GM12801 (cell line): ENCODE results near the gene HMGB1.

Source experiments
- TF ChIP-seq, protein P1 (sequence below): IDR thresholded peaks from one replicate; pipeline ENCODE4 v1.5.1; 2011; ENCODE audit warnings: control low read depth; ENCODE audit not compliant: insufficient read length; ENCODE audit errors: extremely low read depth

HMGB1 gene

GRCh38 chr13:30464496-30465342, 1.0 kb downstream of the HMGB1 start:
- TF ChIP-seq, protein P1, sequence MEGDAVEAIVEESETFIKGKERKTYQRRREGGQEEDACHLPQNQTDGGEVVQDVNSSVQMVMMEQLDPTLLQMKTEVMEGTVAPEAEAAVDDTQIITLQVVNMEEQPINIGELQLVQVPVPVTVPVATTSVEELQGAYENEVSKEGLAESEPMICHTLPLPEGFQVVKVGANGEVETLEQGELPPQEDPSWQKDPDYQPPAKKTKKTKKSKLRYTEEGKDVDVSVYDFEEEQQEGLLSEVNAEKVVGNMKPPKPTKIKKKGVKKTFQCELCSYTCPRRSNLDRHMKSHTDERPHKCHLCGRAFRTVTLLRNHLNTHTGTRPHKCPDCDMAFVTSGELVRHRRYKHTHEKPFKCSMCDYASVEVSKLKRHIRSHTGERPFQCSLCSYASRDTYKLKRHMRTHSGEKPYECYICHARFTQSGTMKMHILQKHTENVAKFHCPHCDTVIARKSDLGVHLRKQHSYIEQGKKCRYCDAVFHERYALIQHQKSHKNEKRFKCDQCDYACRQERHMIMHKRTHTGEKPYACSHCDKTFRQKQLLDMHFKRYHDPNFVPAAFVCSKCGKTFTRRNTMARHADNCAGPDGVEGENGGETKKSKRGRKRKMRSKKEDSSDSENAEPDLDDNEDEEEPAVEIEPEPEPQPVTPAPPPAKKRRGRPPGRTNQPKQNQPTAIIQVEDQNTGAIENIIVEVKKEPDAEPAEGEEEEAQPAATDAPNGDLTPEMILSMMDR: no peak

DNA sequence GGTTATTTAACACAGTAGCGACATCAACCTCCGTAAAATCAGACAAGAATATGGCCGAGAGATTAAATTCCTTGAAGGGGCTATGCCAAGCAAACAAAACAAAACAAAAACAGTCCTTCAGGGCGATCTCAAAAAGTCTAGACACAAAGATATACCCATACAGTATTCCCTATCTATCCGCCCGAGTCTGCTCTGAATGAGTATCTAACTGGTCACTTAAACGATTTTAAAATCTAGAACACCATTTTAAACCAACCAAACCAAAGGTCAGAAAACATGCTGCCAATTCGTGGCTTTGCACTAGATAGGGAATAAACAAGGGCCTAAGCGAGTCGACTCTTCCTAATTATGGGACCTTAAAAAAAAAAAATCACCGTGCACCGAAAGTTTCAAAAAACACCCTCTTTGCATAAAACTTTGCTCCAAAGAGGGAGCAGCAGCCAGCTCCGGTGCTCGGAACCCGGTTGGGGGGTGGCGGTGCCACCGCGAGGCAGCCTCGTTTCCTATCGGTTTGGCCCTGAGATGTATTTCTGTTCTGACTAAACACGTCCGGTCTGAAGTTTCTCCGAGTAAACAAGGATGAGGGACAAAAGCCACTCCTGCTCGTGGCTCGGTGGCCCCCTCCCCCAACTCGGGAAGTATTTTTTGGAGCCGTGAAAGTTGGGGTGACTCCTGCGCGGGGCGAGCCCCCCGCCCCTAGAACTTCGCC, 1.8 kb downstream of the HMGB1 start:
- TF ChIP-seq, protein P1: no peak

DNA sequence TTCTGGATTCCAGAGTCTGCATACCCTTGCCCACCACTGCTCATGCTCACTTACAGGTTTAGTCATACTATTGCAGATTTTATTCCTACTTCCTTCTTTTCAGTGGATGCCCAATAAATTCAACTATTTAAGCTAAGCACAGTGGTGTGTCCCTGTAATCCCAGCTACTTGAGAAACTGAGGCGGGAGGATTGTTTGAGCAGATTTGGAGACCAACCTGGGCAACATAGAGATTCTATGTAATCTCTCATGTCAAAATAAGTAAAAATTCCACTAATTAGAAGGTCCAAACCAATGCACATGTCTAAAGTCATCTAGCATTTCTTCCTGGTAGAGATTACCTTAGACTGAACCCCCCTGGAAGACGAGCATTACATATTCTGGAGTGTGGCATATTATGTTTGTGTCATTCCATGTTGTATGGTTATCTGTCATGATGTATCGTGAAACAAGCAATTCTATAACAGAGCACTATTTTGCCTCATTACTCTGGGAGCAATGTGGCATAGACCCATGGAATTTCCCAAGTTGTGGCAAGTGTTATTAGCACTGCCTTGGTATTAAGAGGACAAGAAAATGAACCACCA, 8.3 kb downstream of the HMGB1 start:
- TF ChIP-seq, protein P1: no peak

- TF ChIP-seq, protein P1: no peak
Observed at GRCh38 chr13:30456290-30456689, 9.4 kb downstream of the HMGB1 start.

DNA sequence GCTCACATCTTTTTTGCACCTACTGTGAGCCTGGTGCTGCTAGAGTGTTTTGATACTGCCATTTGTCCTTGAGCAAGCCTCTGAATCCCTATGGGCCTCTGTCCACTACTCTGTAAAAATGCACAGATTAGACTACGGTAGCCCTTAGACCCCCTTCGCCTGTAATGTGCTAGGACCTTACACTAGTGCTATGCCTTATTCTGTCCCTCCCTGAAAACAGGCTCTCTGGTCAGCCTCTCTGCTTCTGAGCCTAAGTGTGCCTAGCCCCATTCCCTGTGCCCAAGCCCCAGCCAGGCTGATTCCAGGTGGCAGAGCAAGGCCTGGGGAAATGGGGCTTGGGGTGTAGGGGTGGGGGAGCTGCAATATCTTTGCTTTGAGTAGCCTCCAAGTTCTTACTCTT, 10.7 kb downstream of the HMGB1 start:
- TF ChIP-seq, protein P1: no peak

GRCh38 chr13:30453727-30454126, 12.0 kb downstream of the HMGB1 start:
- TF ChIP-seq, protein P1: no peak

DNA sequence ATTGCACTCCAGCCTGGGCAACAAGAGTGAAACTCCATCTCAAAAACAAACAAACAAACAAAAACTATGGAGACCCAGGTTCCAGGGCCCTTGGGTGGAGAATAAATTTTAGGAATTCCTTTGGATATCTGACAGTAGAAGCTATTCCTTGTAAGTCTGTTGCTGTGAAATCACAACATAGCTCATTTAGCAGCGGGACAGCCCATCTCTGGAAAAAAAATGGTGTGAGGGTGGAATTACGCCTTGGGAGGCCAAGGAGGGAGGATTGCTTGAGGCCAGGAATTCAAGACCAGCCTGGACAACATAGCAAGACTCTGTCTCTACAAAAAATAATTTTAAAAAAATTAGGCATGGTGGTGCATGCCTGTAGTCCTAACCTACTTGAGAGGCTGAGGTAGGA, 15.7 kb downstream of the HMGB1 start:
- TF ChIP-seq, protein P1: no peak
